Brain microvascular endothelial cell (primary cell): Measurements from ENCODE around the gene SYNE1.

Experiments used
- DNase-seq: peaks from one replicate; pipeline ENCODE4 v3.0.0-alpha.2; 2020
- H3K27ac ChIP-seq: fragments of 250-450 bp; sonication (Bioruptor Pico); 2 replicates; pipeline ENCODE4 v1.5.1; 2020; ENCODE audit warnings: mild to moderate bottlenecking, moderate library complexity
- H3K27me3 ChIP-seq: fragments of 250-450 bp; sonication (Bioruptor Pico); replicated peaks from 2 replicates; pipeline ENCODE4 v1.5.1; 2020; ENCODE audit warnings: mild to moderate bottlenecking
- H3K36me3 ChIP-seq: fragments of 250-450 bp; sonication (Bioruptor Pico); replicated peaks from 2 replicates; pipeline ENCODE4 v1.5.1; 2020; ENCODE audit warnings: mild to moderate bottlenecking
- H3K4me3 ChIP-seq: 2 replicates; pipeline ENCODE4 v1.5.1; 2011; ENCODE audit warnings: low read depth, mild to moderate bottlenecking, control low read depth, low read length, moderate library complexity
- in situ Hi-C: cut with HindIII; loops from 2 replicates; pipeline ENCODE4 v1.10.0; 2017; ENCODE audit warnings: low sequenced_read_pairs, low pct_ligation_motif_present
- TF ChIP-seq, protein P1 (sequence below): IDR thresholded peaks from 2 replicates; pipeline ENCODE4 v1.5.1; 2011; ENCODE audit warnings: low read depth, mild to moderate bottlenecking, moderate library complexity, low read length, control low read depth, inconsistent platforms; ENCODE audit errors: missing control alignments

The SYNE1 gene

GRCh38 chr6:152229330-152229729 is 407.8 kb downstream of the SYNE1 start:
- TF ChIP-seq, protein P1, sequence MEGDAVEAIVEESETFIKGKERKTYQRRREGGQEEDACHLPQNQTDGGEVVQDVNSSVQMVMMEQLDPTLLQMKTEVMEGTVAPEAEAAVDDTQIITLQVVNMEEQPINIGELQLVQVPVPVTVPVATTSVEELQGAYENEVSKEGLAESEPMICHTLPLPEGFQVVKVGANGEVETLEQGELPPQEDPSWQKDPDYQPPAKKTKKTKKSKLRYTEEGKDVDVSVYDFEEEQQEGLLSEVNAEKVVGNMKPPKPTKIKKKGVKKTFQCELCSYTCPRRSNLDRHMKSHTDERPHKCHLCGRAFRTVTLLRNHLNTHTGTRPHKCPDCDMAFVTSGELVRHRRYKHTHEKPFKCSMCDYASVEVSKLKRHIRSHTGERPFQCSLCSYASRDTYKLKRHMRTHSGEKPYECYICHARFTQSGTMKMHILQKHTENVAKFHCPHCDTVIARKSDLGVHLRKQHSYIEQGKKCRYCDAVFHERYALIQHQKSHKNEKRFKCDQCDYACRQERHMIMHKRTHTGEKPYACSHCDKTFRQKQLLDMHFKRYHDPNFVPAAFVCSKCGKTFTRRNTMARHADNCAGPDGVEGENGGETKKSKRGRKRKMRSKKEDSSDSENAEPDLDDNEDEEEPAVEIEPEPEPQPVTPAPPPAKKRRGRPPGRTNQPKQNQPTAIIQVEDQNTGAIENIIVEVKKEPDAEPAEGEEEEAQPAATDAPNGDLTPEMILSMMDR = no peak
- Histone ChIP-seq H3K4me3 (no peak overlapping the region), H3K36me3 (peaks cover 21% of the 10 kb centered on the region), H3K27ac (no peak overlapping the region), H3K27me3 (no peaks in the 10 kb centered on the region)
- in situ Hi-C loops = no loop called here
- no peak for DNase-seq

GRCh38 chr6:152226119-152226518 is 411.0 kb downstream of the SYNE1 start:
- Histone ChIP-seq H3K36me3 (peaks cover 37% of the 10 kb centered on the region), H3K27me3 (no peaks in the 10 kb centered on the region), H3K4me3 (no peak overlapping the region), H3K27ac (no peak overlapping the region)
- in situ Hi-C loops = no loop called here
- TF ChIP-seq, protein P1 = no peak
- no peak for DNase-seq

GRCh38 chr6:152225241-152225934 is 411.8 kb downstream of the SYNE1 start:
- DNase-seq = no peak
- in situ Hi-C loops = no loop called here
- H3K36me3 ChIP-seq = peaks cover 41% of the 10 kb centered on the region
- TF ChIP-seq, protein P1 = no peak
- no peak overlapping the region for H3K4me3 ChIP-seq
- H3K27me3 ChIP-seq = no peaks in the 10 kb centered on the region
- no peak overlapping the region for H3K27ac ChIP-seq

GRCh38 chr6:152223636-152224035 is 413.5 kb downstream of the SYNE1 start:
- TF ChIP-seq, protein P1 = no peak
- peaks cover 46% of the 10 kb centered on the region for H3K36me3 ChIP-seq
- no peak overlapping the region for H3K27ac ChIP-seq
- H3K4me3 ChIP-seq = no peak overlapping the region
- no peaks in the 10 kb centered on the region for H3K27me3 ChIP-seq
- DNase-seq = no peak
- in situ Hi-C loops = no loop called here

DNA sequence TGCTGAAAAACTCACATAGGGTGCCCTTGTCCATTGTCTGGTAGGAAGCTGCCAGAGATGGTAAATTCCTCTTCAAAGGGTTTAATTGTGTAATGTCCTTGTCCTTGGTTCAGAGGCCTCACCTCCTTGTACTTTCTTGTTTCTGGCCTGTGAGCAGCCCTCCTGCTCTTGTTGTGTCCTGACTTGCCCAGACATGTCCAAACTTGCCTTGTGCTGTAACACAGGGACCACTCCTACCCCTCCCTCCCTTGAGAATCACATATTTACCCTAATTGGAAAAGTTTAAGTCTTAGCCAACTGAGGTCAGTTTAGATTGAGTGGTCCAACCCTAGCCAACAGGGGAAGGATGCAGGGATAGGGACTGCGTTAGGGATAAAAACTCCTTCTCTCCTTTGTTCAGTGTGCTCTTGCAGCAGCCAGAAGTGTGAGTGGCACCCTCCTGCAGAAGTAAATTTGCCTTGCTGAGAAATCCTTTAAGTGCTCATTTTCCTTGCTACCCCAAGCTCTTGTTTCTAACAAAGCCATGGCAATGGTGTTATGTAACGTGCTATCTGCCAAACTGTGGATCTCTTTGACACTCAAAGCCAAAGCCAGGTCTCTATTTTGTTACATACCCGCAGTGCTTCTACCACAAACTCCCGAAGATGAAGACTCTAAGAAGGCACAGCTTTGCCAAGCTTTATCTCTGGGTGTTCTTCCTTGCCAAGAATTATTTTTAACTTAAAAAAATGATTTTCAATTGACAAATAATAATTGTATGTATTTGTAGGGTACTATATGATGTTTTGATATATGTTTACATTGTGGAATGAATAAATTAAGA is 415.1 kb downstream of the SYNE1 start:
- Histone ChIP-seq H3K27me3 (no peaks in the 10 kb centered on the region), H3K27ac (no peak overlapping the region), H3K4me3 (no peak overlapping the region), H3K36me3 (peaks cover 55% of the 10 kb centered on the region)
- TF ChIP-seq, protein P1 = no peak
- in situ Hi-C loops = no loop called here
- no peak for DNase-seq
